Stimulated activated CD8-positive, alpha-beta memory T cell treated with anti-CD3 and anti-CD28 coated beads, Interleukin-4, amount 100 ng/mL, for 48 hours (primary cell): Measurements from ENCODE around the gene SYT7.

Experiments used
- DNase-seq: peaks from one replicate; pipeline ENCODE4 v3.0.0-alpha.2; 2020

The SYT7 gene

GRCh38 chr11:61552108-61552635 lies 28.7 kb downstream of the SYT7 start:
- no peak for DNase-seq

DNA sequence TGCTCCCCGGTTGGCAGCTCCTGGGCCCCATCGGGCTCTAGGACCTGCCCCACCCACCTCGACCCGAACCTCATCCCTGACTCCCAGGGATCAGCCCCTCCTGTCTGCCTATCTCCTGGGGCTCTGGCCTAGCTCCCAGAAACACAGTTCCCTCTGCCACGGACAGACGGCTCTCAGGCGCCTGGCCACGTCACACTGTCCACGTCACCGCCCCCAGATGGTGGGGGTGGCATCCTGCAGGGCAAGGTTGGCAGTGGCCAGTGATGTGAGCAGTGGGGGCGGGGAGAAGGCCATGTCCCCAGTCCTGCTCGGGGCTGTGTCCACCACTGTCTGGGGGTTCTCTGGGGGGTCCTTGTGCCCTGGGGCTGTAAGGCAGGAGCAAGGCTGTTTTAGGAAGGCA lies 29.2 kb downstream of the SYT7 start:
- no peak for DNase-seq

- DNase-seq: no peak
Measured at GRCh38 chr11:61550665-61551227, 30.1 kb downstream of the SYT7 start.

DNA sequence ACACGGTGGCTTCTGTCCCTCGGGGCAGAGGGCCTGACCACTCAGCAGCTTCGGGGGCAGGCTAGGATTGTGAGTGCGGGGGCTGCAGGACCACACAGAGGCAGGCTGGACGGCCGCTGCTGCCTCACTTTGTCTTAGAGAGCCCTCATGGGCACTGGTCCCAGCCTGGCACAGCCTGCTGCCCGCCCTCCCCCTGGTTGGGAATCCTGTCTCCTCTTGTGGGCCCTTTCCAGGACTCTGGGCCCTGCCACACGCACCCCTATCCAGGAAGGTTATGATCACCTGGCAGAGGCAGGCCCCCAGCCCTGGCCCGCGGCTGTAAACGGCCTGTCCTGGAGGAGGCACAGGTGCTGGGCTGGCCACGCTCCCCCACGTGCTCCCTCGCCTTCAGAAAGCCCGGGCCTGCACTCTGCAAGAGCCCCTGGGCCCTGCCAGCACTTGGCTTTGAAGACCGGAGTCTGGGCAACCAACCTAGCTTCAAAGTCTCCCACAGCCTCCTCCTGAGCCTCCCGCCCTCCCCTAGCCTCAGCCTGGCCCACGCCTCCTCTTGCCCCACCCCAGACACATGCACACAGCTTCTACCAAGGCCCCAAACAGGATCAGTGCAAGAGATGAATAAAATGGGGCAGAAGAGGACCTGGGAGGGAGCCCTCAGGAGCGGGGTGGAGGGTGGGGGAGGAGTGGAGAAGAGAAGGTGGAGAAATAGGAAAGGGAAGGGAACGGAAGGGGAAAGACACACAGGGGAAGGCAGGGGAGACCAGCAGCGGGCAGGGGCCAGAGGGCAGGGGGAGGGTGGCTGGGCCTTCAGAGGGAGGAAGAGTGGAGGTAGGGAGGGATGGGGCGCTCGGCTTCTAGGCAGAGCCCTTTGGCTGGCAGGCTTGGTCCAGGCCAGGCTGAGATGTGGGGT lies 31.0 kb downstream of the SYT7 start:
- no peak for DNase-seq

- no peak for DNase-seq
Measured at GRCh38 chr11:61549177-61549576, 31.7 kb downstream of the SYT7 start.

GRCh38 chr11:61547246-61547645 lies 33.6 kb downstream of the SYT7 start:
- no peak for DNase-seq

- DNase-seq: peak; percentile 31
Measured at GRCh38 chr11:61546663-61547062, 34.2 kb downstream of the SYT7 start.

DNA sequence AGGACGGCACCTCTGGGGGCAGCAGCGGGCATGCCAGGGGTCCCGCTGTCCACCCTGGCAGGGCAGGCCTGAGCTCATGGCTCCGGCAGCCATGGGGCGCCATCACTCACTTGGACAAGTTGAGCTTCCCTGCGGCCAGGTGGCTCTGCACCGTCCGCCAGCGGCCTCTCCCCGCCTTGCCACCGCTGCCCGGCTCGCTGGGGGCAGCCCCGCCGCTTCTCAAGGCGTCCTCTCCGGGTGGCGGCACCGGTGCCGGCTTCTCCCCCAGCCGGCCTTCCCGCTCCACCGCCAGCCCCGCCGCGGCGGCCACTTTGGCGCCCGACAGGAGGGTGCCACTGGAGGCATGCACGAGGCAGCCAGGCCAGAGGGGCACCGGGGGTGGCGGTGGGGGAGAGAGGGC lies 35.0 kb downstream of the SYT7 start:
- DNase-seq: no peak

DNA sequence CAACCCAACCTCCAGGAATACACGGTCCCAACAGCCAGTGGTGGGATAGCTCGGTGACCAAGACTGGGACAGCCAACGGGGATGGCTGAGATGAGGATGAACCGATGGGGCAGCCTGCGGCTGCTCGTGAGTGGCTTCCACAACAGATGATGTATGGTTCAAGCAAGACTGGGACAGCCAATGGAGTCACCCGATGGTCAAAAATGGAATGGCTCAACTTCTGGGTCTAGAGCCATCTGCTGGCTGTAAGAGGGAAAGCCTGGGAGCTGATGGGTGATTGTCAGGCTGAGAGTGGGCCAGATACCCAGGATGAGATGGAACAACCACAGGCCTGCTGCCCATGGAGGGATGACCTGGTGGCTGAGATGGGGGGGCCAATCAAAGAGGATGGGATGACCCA lies 35.5 kb downstream of the SYT7 start:
- no peak for DNase-seq

DNA sequence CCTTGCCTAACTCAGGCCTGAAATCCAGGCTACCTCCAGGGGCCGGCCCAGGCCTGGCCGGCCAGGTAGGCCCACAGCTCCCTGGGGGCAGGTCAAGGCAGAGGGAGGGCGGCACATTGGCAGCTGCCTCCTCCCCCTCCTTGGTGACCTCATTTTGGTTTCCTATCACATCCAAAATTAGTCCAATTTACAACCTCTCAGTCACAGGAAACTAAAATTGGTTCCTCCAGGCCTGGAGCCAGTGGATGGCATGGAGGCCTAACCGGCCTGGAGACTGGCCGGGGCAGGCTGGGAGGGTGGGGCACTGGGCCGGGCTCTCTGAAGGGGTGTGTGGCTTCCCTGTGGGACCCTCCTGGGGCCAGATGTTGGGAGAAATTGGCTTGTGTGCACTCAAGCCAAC lies 36.4 kb downstream of the SYT7 start:
- no peak for DNase-seq

DNA sequence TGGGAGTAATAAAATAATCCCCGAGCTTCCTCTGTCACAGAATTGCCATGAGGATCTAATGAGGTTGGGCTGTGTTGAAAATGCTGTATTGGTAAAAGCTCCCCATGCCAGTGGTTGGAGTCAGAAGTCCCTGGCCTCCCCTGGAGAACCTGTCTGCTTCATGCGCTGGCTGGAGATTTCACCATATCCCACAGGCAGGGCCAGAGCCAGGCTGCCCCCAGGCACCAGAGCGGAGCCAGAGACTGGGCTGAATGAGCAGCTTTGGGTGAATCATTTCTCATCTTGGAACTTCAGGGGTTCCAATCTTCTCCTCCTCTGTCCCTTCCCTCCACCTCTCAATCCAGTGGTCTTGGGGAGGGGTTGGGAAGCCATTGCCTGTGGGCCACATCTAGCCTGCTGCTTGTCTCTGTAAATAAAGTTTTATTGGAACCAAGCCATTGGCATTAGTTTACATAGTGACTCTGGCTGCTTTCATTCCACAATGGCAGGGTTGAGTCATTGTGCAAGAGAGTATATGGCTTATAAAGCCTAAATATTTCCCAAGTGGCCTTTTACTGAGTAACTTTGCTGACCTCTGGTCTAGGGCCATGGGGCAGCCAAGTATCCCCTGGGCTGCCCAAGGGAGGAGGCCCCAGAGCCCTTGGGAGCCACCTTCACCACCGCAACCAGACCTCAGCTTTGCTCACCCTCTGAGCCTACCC lies 37.1 kb downstream of the SYT7 start:
- no peak for DNase-seq

- no peak for DNase-seq
Measured at GRCh38 chr11:61542705-61543104, 38.2 kb downstream of the SYT7 start.

- no peak for DNase-seq
Measured at GRCh38 chr11:61542024-61542461, 38.8 kb downstream of the SYT7 start.

GRCh38 chr11:61541598-61541997 lies 39.3 kb downstream of the SYT7 start:
- no peak for DNase-seq

DNA sequence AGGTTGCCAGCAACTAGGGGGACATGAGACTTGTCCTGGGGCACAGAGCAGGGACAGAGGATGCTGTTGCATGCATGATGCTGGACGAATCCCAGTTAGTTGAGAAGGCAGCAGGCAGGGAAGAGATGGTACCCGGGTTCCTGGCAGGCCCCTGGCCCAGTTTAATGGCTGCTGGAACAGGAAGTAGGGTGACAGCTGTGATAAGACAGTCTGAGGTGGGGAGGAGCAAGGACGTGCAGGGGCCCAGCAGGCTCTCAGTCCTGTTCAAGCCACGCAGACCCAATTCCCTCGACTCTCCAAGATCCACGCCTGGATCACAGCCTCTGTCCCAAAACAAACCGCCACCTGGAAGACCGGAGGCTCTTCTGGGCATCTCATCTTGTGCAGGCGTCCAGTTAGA lies 40.3 kb downstream of the SYT7 start:
- no peak for DNase-seq

GRCh38 chr11:61539831-61540357 lies 41.0 kb downstream of the SYT7 start:
- DNase-seq: no peak

DNA sequence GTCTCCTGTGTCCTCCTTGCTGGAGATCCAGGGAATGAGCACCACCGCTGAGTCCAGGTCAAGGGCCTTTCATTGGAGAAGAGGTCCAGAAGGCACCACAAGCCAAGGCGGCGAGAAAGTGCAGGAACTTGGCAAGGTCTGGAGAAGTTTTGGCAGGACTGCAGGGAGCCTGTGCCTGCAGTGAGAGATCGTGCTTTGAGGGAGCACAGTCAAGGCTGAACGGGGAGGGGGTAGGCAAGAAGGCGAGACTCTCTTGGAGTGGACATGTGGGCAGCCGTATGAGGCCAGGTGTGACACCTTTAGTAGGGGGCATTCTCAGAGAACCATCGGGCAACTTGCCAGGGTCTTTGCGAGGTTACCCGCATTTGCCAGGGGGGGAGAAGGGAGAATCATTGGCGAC lies 41.9 kb downstream of the SYT7 start:
- DNase-seq: no peak

DNA sequence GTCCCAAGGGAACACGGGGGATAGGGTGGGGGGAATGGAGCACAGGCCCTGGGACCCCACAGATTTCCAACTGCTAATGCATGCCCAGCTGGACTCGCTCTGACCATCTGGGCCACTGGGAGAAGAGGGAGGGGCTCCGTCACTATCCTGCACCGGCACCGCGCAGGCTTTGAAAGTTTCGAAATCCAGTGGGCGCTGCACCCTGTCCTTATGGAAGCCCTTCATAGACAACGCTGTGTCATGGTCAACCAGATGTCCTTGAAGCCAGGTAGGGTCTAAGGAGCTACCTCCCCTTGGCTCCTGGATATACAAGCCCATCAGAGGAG lies 42.3 kb downstream of the SYT7 start:
- DNase-seq: no peak

DNA sequence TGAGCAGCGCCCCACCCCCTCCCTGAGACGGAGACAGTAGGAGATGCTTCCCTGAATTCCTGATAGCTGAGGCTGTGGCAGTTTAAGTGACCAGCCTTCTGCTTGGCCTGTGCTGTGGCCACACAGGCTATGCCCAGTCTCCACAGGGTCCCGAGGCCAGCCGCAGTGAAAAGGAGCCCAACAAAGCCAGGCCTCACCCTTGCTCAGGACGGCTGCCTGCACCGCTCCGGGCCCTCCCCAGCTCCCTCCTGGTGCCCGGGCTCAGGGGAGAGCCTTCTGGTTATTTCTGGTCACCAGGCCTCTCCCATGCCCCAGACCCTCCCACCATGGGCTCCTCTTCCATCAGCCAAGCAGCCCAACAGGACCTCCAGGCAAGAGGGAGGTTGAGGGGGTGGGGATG lies 43.5 kb downstream of the SYT7 start:
- DNase-seq: no peak

DNA sequence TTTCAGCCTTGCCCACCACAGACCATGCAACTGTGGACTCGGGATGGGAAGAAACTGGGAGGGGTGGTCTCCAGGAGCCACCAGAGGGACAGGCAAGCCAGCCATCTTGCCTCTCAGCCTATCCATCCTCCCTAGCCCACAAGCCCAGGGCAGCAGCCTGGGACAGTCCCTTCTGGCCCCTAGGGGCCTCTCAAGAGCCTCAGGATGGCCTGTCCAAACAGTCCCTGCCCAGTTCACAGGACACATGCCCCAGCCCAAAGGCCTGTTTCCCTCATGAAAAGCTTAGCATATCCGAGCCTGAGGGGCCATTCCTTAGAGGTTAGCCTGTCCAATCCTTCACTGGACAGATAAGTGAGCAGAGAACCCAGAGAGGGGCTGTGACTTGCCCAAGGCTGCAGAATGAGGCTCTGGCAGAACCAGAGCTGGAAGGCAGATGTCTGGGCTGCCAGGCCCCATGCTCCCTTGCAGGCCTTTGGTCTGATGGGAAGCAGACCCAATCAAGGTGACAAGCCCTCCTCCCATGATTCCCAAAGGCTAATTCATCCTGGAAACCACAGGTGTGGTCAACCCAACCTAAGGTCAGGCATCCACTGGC lies 44.1 kb downstream of the SYT7 start:
- no peak for DNase-seq

GRCh38 chr11:61535998-61536675 lies 44.7 kb downstream of the SYT7 start:
- DNase-seq: no peak
